Thoracic aorta (tissue), 2 donors: ENCODE measurements around the gene YJEFN3. TPM values are rescaled to one million over a fixed set of nuclear protein-coding genes. Genes with fewer than 3 reads are reported as not detected.

Experiments used
- ATAC-seq: fragments of 150-250 bp; one replicate; pipeline ENCODE4 v1.8.0; 2017; ENCODE audit warnings: low read depth; ENCODE audit not compliant: insufficient number of reproducible peaks, low FRiP score
- DNase-seq: peaks from one replicate; pipeline ENCODE4 v3.0.0-alpha.2; 2020; ENCODE audit warnings: low spot score
- H3K27ac ChIP-seq, 2 donors: fragments of 200-600 bp; sonication (generic); 1 replicate in 1 of 2; 2 replicates in 1 of 2; pipeline ENCODE4 v1.5.1; 2016; ENCODE audit warnings: mild to moderate bottlenecking in 2 of 2, moderate library complexity in 2 of 2
- H3K27me3 ChIP-seq: fragments of 200-600 bp; sonication (generic); replicated peaks from 2 replicates; pipeline ENCODE4 v1.6.0; 2016; ENCODE audit warnings: mild to moderate bottlenecking; ENCODE audit not compliant: insufficient read depth
- H3K36me3 ChIP-seq: fragments of 200-600 bp; sonication (generic); one replicate; pipeline ENCODE4 v1.5.1; 2016
- H3K4me1 ChIP-seq, 2 donors: fragments of 200-600 bp; sonication (generic); 1 replicate in 1 of 2; 2 replicates in 1 of 2; pipeline versions ENCODE4 v1.5.1 to v1.6.0; 2016; ENCODE audit warnings: low read depth in 2 of 2, mild to moderate bottlenecking in 1 of 2; ENCODE audit not compliant: control insufficient read depth in 1 of 2
- H3K4me3 ChIP-seq: fragments of 200-600 bp; sonication (generic); 2 replicates; pipeline ENCODE4 v1.5.1; 2016; ENCODE audit warnings: mild to moderate bottlenecking
- H3K9me3 ChIP-seq: fragments of 200-600 bp; sonication (generic); 2 replicates; pipeline ENCODE4 v1.5.1; 2016
- CTCF ChIP-seq: fragments of 200-600 bp; sonication (generic); IDR thresholded peaks from one replicate; pipeline ENCODE4 v1.5.1; 2019; ENCODE audit warnings: antibody characterized with exemption
- total RNA-seq, 2 donors: library from RNA; depleted of rRNA; stranded (reverse); fragments of >200 nt; gene quantifications; one replicate each; pipeline versions ENCODE4 v1.1.0 to v1.2.3, GENCODE V29; 2016

Gene YJEFN3
- total RNA-seq, 2 donors from 2014 or later = 2.0 to 7.9 TPM

DNA sequence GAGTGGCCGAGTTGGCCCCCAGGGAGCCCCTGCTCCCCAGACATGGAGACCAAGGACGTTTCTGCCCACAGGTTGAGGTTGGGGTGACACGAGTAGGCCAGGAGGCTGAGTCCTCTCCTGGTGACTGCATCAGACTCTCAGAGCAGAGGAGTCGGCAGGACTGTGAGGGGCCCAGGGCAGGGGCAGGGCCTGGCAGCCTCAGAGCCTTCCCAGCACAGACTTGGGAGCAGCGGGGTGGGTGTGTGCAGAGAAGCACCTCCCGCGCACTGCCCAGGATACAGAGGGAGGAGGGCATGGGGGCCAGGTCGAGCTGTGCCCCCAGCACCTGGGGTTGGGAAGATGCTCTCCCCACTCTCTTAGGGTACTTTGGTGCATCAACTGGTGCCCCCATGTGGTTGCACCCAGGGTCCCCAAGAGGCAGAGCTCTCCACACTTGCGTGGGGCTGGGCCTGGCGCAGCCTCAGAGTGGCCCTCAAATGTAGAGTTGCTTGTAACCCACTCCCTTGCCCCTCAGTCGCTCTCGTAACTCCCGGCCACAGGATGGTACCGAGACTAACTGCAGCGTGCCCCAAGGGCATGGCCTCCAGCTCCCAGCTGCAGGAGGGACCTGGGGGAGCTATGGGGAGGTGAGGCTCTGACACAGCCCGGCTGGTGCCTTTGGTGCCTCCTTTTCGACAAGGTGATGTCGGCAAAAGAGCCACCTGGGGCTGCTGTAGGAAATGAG is 29.3 kb upstream of the YJEFN3 start:
- no peaks in the 10 kb centered on the region for H3K4me1 ChIP-seq
- no peak for TF ChIP-seq CTCF
- H3K36me3 ChIP-seq = peaks cover 63% of the 10 kb centered on the region
- no peak overlapping the region for H3K4me3 ChIP-seq
- H3K27ac ChIP-seq = no peak overlapping the region
- ATAC-seq = no peak
- DNase-seq = no peak
- no peaks in the 10 kb centered on the region for H3K27me3 ChIP-seq
- H3K9me3 ChIP-seq = no peaks in the 10 kb centered on the region

GRCh38 chr19:19500975-19501644 is 27.6 kb upstream of the YJEFN3 start:
- no peaks in the 10 kb centered on the region for H3K27me3 ChIP-seq
- H3K36me3 ChIP-seq = peaks cover 65% of the 10 kb centered on the region
- no peak for TF ChIP-seq CTCF
- no peaks in the 10 kb centered on the region for H3K9me3 ChIP-seq
- H3K4me1 ChIP-seq = peaks cover 0 to 4% of the 10 kb centered on the region in 2 donors
- no peak overlapping the region for H3K27ac ChIP-seq
- H3K4me3 ChIP-seq = no peak overlapping the region
- ATAC-seq = no peak
- DNase-seq = no peak

DNA sequence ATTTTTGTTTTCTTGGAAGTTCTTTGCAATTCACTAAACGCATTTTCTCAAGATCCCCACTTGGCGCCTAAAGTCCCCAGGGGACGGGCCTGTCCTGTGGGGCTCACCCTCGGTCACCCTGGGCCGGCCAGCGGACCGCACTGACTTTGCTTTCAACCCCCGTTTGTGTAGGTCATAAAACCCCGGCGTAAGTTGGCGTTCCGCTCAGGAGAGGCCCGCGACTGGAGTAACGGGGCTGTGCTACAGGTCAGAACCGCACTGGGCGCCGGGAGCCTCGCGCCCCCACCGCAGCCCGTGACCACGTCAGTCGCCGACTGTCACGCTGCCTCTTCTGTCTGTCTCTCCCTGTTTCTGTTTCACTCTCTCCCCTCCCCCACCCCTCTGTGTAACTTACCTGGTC is 26.9 kb upstream of the YJEFN3 start:
- Histone ChIP-seq H3K27me3 (no peaks in the 10 kb centered on the region), H3K9me3 (no peaks in the 10 kb centered on the region), H3K4me1 (peaks cover 0 to 11% of the 10 kb centered on the region in 2 donors), H3K4me3 (no peak overlapping the region), H3K36me3 (peaks cover 58% of the 10 kb centered on the region), H3K27ac (no peak overlapping the region)
- ATAC-seq (no peak), DNase-seq (no peak)
- no peak for TF ChIP-seq CTCF

GRCh38 chr19:19502281-19502680 is 26.4 kb upstream of the YJEFN3 start:
- H3K36me3 ChIP-seq = peaks cover 55% of the 10 kb centered on the region
- DNase-seq = no peak
- H3K4me3 ChIP-seq = no peak overlapping the region
- no peak for TF ChIP-seq CTCF
- H3K27ac ChIP-seq = no peak overlapping the region
- no peaks in the 10 kb centered on the region for H3K9me3 ChIP-seq
- no peak for ATAC-seq
- H3K27me3 ChIP-seq = no peaks in the 10 kb centered on the region
- peaks cover 0 to 11% of the 10 kb centered on the region in 2 donors for H3K4me1 ChIP-seq

GRCh38 chr19:19502808-19503602 is 25.7 kb upstream of the YJEFN3 start:
- H3K27me3 ChIP-seq = no peaks in the 10 kb centered on the region
- peaks cover 52% of the 10 kb centered on the region for H3K36me3 ChIP-seq
- H3K9me3 ChIP-seq = no peaks in the 10 kb centered on the region
- no peak overlapping the region for H3K27ac ChIP-seq
- H3K4me1 ChIP-seq = peaks cover 0 to 11% of the 10 kb centered on the region in 2 donors
- DNase-seq (no peak), ATAC-seq (no peak)
- no peak overlapping the region for H3K4me3 ChIP-seq
- TF ChIP-seq CTCF = no peak
